Measurements from ENCODE around the gene HOATZ.

The HOATZ gene

GRCh38 chr11:111541254-111542061 lies 26.9 kb downstream of the HOATZ start:
- DNase-seq (ENCODE audit: low read depth, low spot score), result no peak
- no peak overlapping the region for H3K4me3 ChIP-seq (ENCODE audit: low read length)

- DNase-seq (ENCODE audit: low read depth, low spot score), result peak; percentile 41
- no peak overlapping the region for H3K4me3 ChIP-seq (ENCODE audit: low read length)
Measured at GRCh38 chr11:111542606-111543275, 28.2 kb downstream of the HOATZ start.

- no peak overlapping the region for H3K4me3 ChIP-seq (ENCODE audit: low read length)
- no peak for DNase-seq (ENCODE audit: low read depth, low spot score)
Measured at GRCh38 chr11:111548525-111548924, 33.9 kb downstream of the HOATZ start.

GRCh38 chr11:111549196-111549868 lies 34.8 kb downstream of the HOATZ start:
- H3K4me3 ChIP-seq (ENCODE audit: low read length), result no peak overlapping the region
- DNase-seq (ENCODE audit: low read depth, low spot score), result no peak

- no peak for DNase-seq (ENCODE audit: low read depth, low spot score)
- H3K4me3 ChIP-seq (ENCODE audit: low read length), result no peak overlapping the region
Measured at GRCh38 chr11:111549869-111550203, 35.3 kb downstream of the HOATZ start.

GRCh38 chr11:111550258-111550657 lies 35.7 kb downstream of the HOATZ start:
- DNase-seq (ENCODE audit: low read depth, low spot score), result no peak
- H3K4me3 ChIP-seq (ENCODE audit: low read length), result no peak overlapping the region

- no peak overlapping the region for H3K4me3 ChIP-seq (ENCODE audit: low read length)
- no peak for DNase-seq (ENCODE audit: low read depth, low spot score)
Measured at GRCh38 chr11:111554532-111554931, 40.0 kb downstream of the HOATZ start.

GRCh38 chr11:111555255-111555654 lies 40.7 kb downstream of the HOATZ start:
- H3K4me3 ChIP-seq (ENCODE audit: low read length), result no peak overlapping the region
- DNase-seq (ENCODE audit: low read depth, low spot score), result no peak

GRCh38 chr11:111557425-111558111 lies 43.0 kb downstream of the HOATZ start:
- DNase-seq (ENCODE audit: low read depth, low spot score), result no peak
- H3K4me3 ChIP-seq (ENCODE audit: low read length), result no peak overlapping the region

GRCh38 chr11:111559800-111560464 lies 45.4 kb downstream of the HOATZ start:
- no peak overlapping the region for H3K4me3 ChIP-seq (ENCODE audit: low read length)
- DNase-seq (ENCODE audit: low read depth, low spot score), result no peak

GRCh38 chr11:111560800-111561199 lies 46.2 kb downstream of the HOATZ start:
- DNase-seq (ENCODE audit: low read depth, low spot score), result no peak
- H3K4me3 ChIP-seq (ENCODE audit: low read length), result no peak overlapping the region

GRCh38 chr11:111561306-111561705 lies 46.7 kb downstream of the HOATZ start:
- no peak overlapping the region for H3K4me3 ChIP-seq (ENCODE audit: low read length)
- DNase-seq (ENCODE audit: low read depth, low spot score), result no peak

- H3K4me3 ChIP-seq (ENCODE audit: low read length), result no peak overlapping the region
- DNase-seq (ENCODE audit: low read depth, low spot score), result no peak
Measured at GRCh38 chr11:111561791-111562325, 47.3 kb downstream of the HOATZ start.

- H3K4me3 ChIP-seq (ENCODE audit: low read length), result no peak overlapping the region
- DNase-seq (ENCODE audit: low read depth, low spot score), result no peak
Measured at GRCh38 chr11:111562692-111563389, 48.3 kb downstream of the HOATZ start.

GRCh38 chr11:111565114-111565720 lies 50.6 kb downstream of the HOATZ start:
- peak; percentile 69 for DNase-seq (ENCODE audit: low read depth, low spot score)
- H3K4me3 ChIP-seq (ENCODE audit: low read length), result no peak overlapping the region

GRCh38 chr11:111566324-111566723 lies 51.7 kb downstream of the HOATZ start:
- no peak overlapping the region for H3K4me3 ChIP-seq (ENCODE audit: low read length)
- DNase-seq (ENCODE audit: low read depth, low spot score), result no peak

GRCh38 chr11:111569476-111569875 lies 54.9 kb downstream of the HOATZ start:
- no peak overlapping the region for H3K4me3 ChIP-seq (ENCODE audit: low read length)
- no peak for DNase-seq (ENCODE audit: low read depth, low spot score)

GRCh38 chr11:111570796-111571195 lies 56.2 kb downstream of the HOATZ start:
- H3K4me3 ChIP-seq (ENCODE audit: low read length), result no peak overlapping the region
- no peak for DNase-seq (ENCODE audit: low read depth, low spot score)
